Measurements from ENCODE around the gene TTC39A. TPM values are rescaled to one million over a fixed set of nuclear protein-coding genes. Genes with fewer than 3 reads are reported as not detected.

TTC39A gene
- polyA plus RNA-seq, 10 donors: 3.2 to 7.7 (median 4.3) TPM

Other genes with a start within 250 kb of the TTC39A start
- gene C1orf185, start 228.3 kb downstream of the TTC39A start, polyA plus RNA-seq (ENCODE audit: insufficient read length in 10 of 10): not detected
- gene RNF11, start 94.3 kb downstream of the TTC39A start, polyA plus RNA-seq (ENCODE audit: insufficient read length in 10 of 10): 100 to 1,000 TPM in 8 of 10 donors, 10 to 100 TPM in 2; 94.5 to 136 (median 115) TPM
- 10 to 100 TPM; 29.0 to 41.7 (median 34.6) TPM for gene EPS15, start 188.7 kb upstream of the TTC39A start, polyA plus RNA-seq (ENCODE audit: insufficient read length in 10 of 10)